HG03520 (cell line): ENCODE results near the gene SMYD2.

Source experiments
- ATAC-seq: cut with Tn5 transposase; IDR thresholded peaks from one replicate; pipeline ENCODE4 v1.9.1; 2021; ENCODE audit warnings: mild to moderate bottlenecking, moderate library complexity; ENCODE audit not compliant: unreplicated experiment

Gene SMYD2

GRCh38 chr1:214384373-214385079, 103.6 kb downstream of the SMYD2 start:
- no peak for ATAC-seq

DNA sequence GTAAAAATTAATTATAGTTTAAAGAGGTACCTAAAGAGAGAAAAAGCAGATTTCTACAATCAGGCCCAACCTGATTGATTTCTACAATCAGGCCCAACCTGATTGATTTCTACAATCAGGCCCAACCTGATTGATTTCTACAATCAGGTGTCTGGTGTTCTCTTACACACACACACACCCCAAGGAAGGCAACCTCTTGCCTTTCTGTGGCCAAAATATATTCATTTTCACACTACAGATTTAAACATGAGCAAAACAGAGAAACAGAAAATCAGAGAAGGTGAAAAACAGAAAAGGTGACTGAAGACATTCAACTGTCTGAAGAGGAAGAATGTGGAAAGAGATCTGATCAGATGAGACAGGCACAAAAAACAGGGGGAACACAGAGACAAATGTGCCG, 104.5 kb downstream of the SMYD2 start:
- ATAC-seq, result no peak

DNA sequence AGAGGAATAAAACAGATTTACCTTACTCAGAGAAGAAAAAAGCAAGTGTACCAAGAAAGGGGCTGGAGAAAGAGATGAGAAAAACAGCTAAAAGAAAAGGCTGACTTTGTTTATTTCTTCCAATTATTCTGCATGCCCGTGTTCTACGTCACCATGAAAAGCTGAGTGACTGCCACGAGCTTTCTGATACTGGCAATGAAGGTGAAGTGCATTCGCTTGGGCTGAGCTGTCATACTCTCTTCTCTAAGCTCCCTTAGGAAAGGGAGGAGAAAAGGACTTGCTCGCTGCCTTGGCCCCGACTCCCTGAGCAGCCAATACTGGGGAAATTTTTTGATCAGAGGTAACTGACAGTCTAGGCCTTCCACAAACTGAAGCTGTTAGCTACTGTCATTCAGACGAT, 105.4 kb downstream of the SMYD2 start:
- no peak for ATAC-seq
